HepG2 (cell line): ENCODE data around the gene AGRP. TPM values are rescaled to one million over a fixed set of nuclear protein-coding genes. Genes with fewer than 3 reads are reported as not detected.
A peak's percentile ranks its signal among the peaks of the same experiment; 100 is the strongest.

Source experiments
- CBX2 ChIP-seq, 2 experiments: fragments of 200-600 bp in 1 of 2; sonication (generic); formaldehyde crosslinking in 1 of 2; IDR thresholded peaks; 2 replicates each; pipeline versions ENCODE4 v1.7.0 to v1.8.1; 2018 to 2022; ENCODE audit warnings: low read depth in 2 of 2, low read length in 1 of 2, mild to moderate bottlenecking in 1 of 2, missing genetic modification reagents in 1 of 2
- KMT2B ChIP-seq: IDR thresholded peaks from 2 replicates; pipeline ENCODE4 v1.6.1; 2016; ENCODE audit warnings: missing genetic modification reagents, missing compliant biosample characterization
- MLLT10 ChIP-seq: sonication (generic); formaldehyde crosslinking; IDR thresholded peaks from 2 replicates; pipeline ENCODE4 v1.4.0; 2020; ENCODE audit warnings: missing genetic modification reagents
- MTA3 ChIP-seq: sonication (generic); formaldehyde crosslinking; IDR thresholded peaks from 2 replicates; pipeline ENCODE4 v1.4.0; 2020; ENCODE audit warnings: missing genetic modification reagents
- NCOR1 ChIP-seq: fragments of 200-600 bp; sonication (generic); IDR thresholded peaks from 2 replicates; pipeline ENCODE4 v1.7.0; 2017; ENCODE audit warnings: antibody characterized with exemption, low read length, borderline replicate concordance
- NFKBIZ ChIP-seq: IDR thresholded peaks from 2 replicates; pipeline ENCODE4 v1.6.1; 2018; ENCODE audit warnings: missing genetic modification reagents, missing compliant biosample characterization
- SALL1 ChIP-seq: sonication (generic); formaldehyde crosslinking; IDR thresholded peaks from 2 replicates; pipeline ENCODE4 v1.8.0; 2022; ENCODE audit warnings: mild to moderate bottlenecking, missing genetic modification reagents
- SATB2 ChIP-seq: sonication (generic); formaldehyde crosslinking; IDR thresholded peaks from 2 replicates; pipeline ENCODE4 v1.5.0; 2020; ENCODE audit warnings: missing genetic modification reagents
- ZFP82 ChIP-seq: sonication (generic); formaldehyde crosslinking; IDR thresholded peaks from 2 replicates; pipeline ENCODE4 v1.5.1; 2020; ENCODE audit warnings: mild to moderate bottlenecking, missing genetic modification reagents, borderline replicate concordance
- ZFY ChIP-seq: sonication (generic); formaldehyde crosslinking; IDR thresholded peaks from 2 replicates; pipeline ENCODE4 v1.4.0; 2020; ENCODE audit warnings: missing genetic modification reagents
- ZNF12 ChIP-seq: sonication (generic); formaldehyde crosslinking; IDR thresholded peaks from 2 replicates; pipeline ENCODE4 v1.5.0; 2020; ENCODE audit warnings: missing genetic modification reagents
- ZNF276 ChIP-seq: sonication (generic); formaldehyde crosslinking; IDR thresholded peaks from 2 replicates; pipeline ENCODE4 v1.4.0; 2020; ENCODE audit warnings: mild to moderate bottlenecking, low read depth, missing genetic modification reagents
- ZNF280B ChIP-seq: sonication (generic); formaldehyde crosslinking; IDR thresholded peaks from 2 replicates; pipeline ENCODE4 v1.5.0; 2020; ENCODE audit warnings: missing genetic modification reagents, mild to moderate bottlenecking, borderline replicate concordance
- ZNF335 ChIP-seq: sonication (generic); formaldehyde crosslinking; IDR thresholded peaks from 2 replicates; pipeline ENCODE4 v1.4.0; 2020; ENCODE audit warnings: missing genetic modification reagents
- ZNF33B ChIP-seq: sonication (generic); formaldehyde crosslinking; IDR thresholded peaks from 2 replicates; pipeline ENCODE4 v1.5.1; 2020; ENCODE audit warnings: mild to moderate bottlenecking, missing genetic modification reagents
- ZNF614 ChIP-seq: IDR thresholded peaks from 2 replicates; pipeline ENCODE4 v1.6.1; 2018; ENCODE audit warnings: missing biosample characterization, missing genetic modification reagents, inconsistent platforms, borderline replicate concordance
- ZNF670 ChIP-seq: sonication (generic); formaldehyde crosslinking; IDR thresholded peaks from 2 replicates; pipeline ENCODE4 v1.8.0; 2022; ENCODE audit warnings: mild to moderate bottlenecking, missing genetic modification reagents, borderline replicate concordance
- ZNF672 ChIP-seq: sonication (generic); formaldehyde crosslinking; IDR thresholded peaks from 2 replicates; pipeline ENCODE4 v1.8.1; 2022; ENCODE audit warnings: missing genetic modification reagents
- ZUFSP ChIP-seq: sonication (generic); formaldehyde crosslinking; IDR thresholded peaks from 2 replicates; pipeline ENCODE4 v1.9.0; 2021; ENCODE audit warnings: missing genetic modification reagents, mild to moderate bottlenecking, borderline replicate concordance
- polyA plus RNA-seq, 8 experiments: library from polyadenylated mRNA; depleted of rRNA in 3 of 8; stranded (reverse) in 7 of 8; unstranded in 1 of 8; fragments of >200 nt; fragmentation: Illumina TruSeq in 4 of 8; extraction: Trizol in 4 of 8; gene quantifications; 2 replicates each; pipeline versions ENCODE4 v1.2.1 to v1.2.3, GENCODE V29; 2011 to 2016; ENCODE audit warnings: low read depth in 4 of 8, missing spikeins in 1 of 8, mixed read lengths in 1 of 8; ENCODE audit not compliant: insufficient read depth in 1 of 8
- total RNA-seq, 5 experiments: library from RNA; depleted of rRNA; stranded (reverse); fragments of >200 nt; fragmentation: Illumina TruSeq; extraction: Trizol; gene quantifications; 2 replicates each; pipeline ENCODE4 v1.2.3, GENCODE V29; 2016; ENCODE audit warnings: low read depth in 1 of 5
- TF ChIP-seq, protein P1 (sequence below): sonication (generic); formaldehyde crosslinking; IDR thresholded peaks from 2 replicates; pipeline ENCODE4 v1.4.0; 2020; ENCODE audit warnings: mild to moderate bottlenecking, missing genetic modification reagents
- TF ChIP-seq, protein P2 (sequence below): sonication (generic); formaldehyde crosslinking; IDR thresholded peaks from 2 replicates; pipeline ENCODE4 v1.8.0; 2022; ENCODE audit warnings: mild to moderate bottlenecking, missing genetic modification reagents, moderate library complexity

The AGRP gene
- total and polyA plus RNA-seq, 2 of the 13 experiments (the other 11 are each of a cell fraction or from before 2014, with no cell fraction given) = not detected

- 0 out of 2 replicates have a peak, but pooled peaks have one; percentile 81 for TF ChIP-seq NFKBIZ (CRISPR knock-in tag)
- TF ChIP-seq ZFY (CRISPR knock-in tag) = peak; percentile 92
- peak; percentile 80; the same call in 1 of the 2 replicates for TF ChIP-seq ZNF670 (CRISPR knock-in tag)
- TF ChIP-seq, protein P1, sequence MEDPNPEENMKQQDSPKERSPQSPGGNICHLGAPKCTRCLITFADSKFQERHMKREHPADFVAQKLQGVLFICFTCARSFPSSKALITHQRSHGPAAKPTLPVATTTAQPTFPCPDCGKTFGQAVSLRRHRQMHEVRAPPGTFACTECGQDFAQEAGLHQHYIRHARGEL (CRISPR knock-in tag) = 0 out of 2 replicates have a peak, but pooled peaks have one; percentile 48
- TF ChIP-seq SALL1 (CRISPR knock-in tag) = peak; percentile 88
- peak; percentile 96 for TF ChIP-seq ZNF335 (CRISPR knock-in tag)
- TF ChIP-seq ZNF276 (CRISPR knock-in tag) = no peak
- TF ChIP-seq ZNF672 (CRISPR knock-in tag) = no peak
- TF ChIP-seq KMT2B (CRISPR knock-in tag) = peak; percentile 92
- TF ChIP-seq CBX2 (IDR thresholded peaks at IDR 0.05; ENCODE audit: low read depth, low read length) = no peak
- 0 out of 2 replicates have a peak, but pooled peaks have one; percentile 76 for TF ChIP-seq CBX2 (CRISPR knock-in tag; IDR thresholded peaks at IDR 0.05; ENCODE audit: low read depth)
- TF ChIP-seq ZNF12 = no peak
- TF ChIP-seq ZUFSP (CRISPR knock-in tag) = no peak
- TF ChIP-seq NCOR1 = no peak; the same call in 1 of the 2 replicates
- TF ChIP-seq ZFP82 (CRISPR knock-in tag) = peak; percentile 95
- TF ChIP-seq, protein P2, sequence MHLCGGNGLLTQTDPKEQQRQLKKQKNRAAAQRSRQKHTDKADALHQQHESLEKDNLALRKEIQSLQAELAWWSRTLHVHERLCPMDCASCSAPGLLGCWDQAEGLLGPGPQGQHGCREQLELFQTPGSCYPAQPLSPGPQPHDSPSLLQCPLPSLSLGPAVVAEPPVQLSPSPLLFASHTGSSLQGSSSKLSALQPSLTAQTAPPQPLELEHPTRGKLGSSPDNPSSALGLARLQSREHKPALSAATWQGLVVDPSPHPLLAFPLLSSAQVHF = peak; percentile 70; the same call in 1 of the 2 replicates
- TF ChIP-seq ZNF33B = no peak; the same call in 1 of the 2 replicates
- TF ChIP-seq SATB2 = no peak
- TF ChIP-seq ZNF280B (CRISPR knock-in tag) = peak; percentile 78; the same call in 1 of the 2 replicates
- 0 out of 2 replicates have a peak, but pooled peaks have one; percentile 43 for TF ChIP-seq MTA3 (CRISPR knock-in tag)
- TF ChIP-seq ZNF614 (CRISPR knock-in tag) = peak; percentile 72; the same call in 1 of the 2 replicates
- no peak for TF ChIP-seq MLLT10 (CRISPR knock-in tag)
These were observed 2.4 kb downstream of the AGRP start, which contains the start of gene ATP6V0D1 (continued) for GRCh38 chr16:67480833-67481560.
